ACC112 (cell line): ENCODE data around the gene CDC42EP5.

Source experiments
- H2AFZ ChIP-seq: fragments of 200-600 bp; sonication (generic); one replicate; pipeline ENCODE4 v1.6.0; 2017; ENCODE audit warnings: antibody characterized with exemption, low read length; ENCODE audit not compliant: unreplicated experiment
- H3K27ac ChIP-seq: fragments of 200-600 bp; sonication (generic); 2 replicates; pipeline ENCODE4 v1.5.1; 2014; ENCODE audit warnings: low read depth, mild to moderate bottlenecking, antibody characterized with exemption, low read length, moderate library complexity
- H3K27me3 ChIP-seq: fragments of 200-600 bp; sonication (generic); 2 replicates; pipeline ENCODE4 v1.6.1; 2014; ENCODE audit warnings: mild to moderate bottlenecking, antibody characterized with exemption, low read length, moderate library complexity, mixed read lengths; ENCODE audit not compliant: insufficient read depth
- H3K36me3 ChIP-seq: fragments of 200-600 bp; sonication (generic); 2 replicates; pipeline ENCODE4 v1.6.1; 2016; ENCODE audit warnings: mild to moderate bottlenecking, antibody characterized with exemption, low read length, moderate library complexity, mixed read lengths; ENCODE audit not compliant: insufficient read depth
- H3K4me1 ChIP-seq: fragments of 200-600 bp; sonication (generic); one replicate; pipeline ENCODE4 v1.6.1; 2016; ENCODE audit warnings: low read length, mixed read lengths; ENCODE audit not compliant: insufficient read depth, unreplicated experiment, control insufficient read depth
- H3K4me3 ChIP-seq: fragments of 200-600 bp; sonication (generic); 2 replicates; pipeline ENCODE4 v1.5.1; 2014; ENCODE audit warnings: mild to moderate bottlenecking, low read depth, low read length
- H3K79me2 ChIP-seq: fragments of 200-600 bp; sonication (generic); one replicate; pipeline ENCODE4 v1.6.0; 2016; ENCODE audit warnings: low read length; ENCODE audit not compliant: control insufficient read depth, unreplicated experiment, insufficient read depth

The CDC42EP5 gene

DNA sequence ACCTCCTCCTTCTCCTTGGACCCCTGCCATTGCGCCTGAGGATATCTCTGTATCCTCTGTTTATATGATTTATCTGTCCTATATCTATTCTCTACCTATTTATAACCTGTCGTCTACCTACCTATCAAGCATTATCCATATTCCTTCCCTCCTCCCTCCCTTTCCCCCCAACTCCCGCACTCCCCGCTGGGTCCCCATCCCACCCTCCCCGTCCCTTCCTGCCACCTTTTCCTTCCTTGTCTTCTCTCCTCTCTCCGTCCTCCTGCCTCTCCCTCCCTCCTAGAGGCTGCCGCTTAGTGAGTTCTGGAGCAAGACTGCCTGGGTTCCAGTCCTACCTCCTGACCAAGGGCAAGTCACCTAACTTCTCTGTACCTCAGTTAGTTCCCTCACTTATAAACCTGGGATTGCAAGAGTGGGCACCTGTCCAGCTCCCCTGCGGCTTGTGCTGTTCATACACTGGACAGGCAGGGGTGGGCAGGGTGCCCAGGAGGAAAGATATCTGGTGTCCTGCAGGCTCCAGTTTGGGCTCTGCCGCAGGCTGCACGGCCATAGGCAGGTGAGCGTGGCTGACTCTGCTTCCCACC lies 41.7 kb downstream of the CDC42EP5 start:
- H3K27ac ChIP-seq: no peak overlapping the region
- no peak overlapping the region for H2AFZ ChIP-seq
- H3K4me3 ChIP-seq: no peak overlapping the region
- peaks cover 8% of the 10 kb centered on the region; the same call in 1 of the 2 replicates for H3K27me3 ChIP-seq
- H3K79me2 ChIP-seq: no peaks in the 10 kb centered on the region
- no peaks in the 10 kb centered on the region for H3K36me3 ChIP-seq
- H3K4me1 ChIP-seq: no peaks in the 10 kb centered on the region

DNA sequence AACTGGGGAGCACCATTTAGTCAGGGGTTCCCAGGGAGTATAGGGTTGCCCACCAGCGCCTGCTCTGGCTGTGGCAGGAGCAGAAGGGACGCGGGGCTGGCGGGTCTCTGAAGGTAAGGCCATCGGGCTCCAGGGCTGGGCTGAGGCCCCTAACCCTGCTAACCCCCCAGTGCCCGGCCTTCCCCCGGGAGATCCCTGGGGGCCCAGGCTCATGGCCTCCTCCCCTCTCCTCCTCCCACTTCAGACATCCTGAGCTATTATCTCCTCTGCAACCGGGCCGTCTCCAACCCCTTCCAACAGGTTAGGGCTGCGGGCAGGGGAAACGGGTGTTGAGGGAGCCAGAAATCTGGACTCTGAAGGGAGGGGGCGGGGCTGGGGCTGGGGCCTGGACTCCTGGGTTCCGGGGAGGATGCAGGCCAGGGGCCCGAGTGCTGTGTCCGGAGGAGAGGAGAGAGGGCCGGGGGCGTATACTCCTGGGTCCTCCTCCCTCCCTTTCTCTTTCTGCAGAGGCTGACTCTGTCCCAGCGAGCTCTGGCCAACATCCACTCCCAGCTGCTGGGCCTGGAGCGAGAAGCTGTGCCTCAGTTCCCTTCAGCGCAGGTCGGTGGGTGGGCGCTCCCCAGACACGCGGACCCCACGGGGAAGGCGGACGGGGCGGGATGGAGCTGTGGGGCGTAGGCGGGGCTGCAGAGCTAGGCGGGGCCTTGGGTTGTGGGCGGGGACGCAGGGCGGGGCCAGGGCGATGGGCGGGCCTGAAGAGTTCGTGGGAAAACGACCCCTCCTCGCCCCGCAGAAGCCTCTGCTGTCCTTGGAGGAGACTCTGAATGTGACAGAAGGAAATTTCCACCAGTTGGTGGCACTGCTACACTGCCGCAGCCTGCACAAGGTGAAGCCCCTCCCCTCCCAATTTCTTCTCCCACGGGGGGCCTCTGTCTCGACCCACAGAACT lies 42.5 kb downstream of the CDC42EP5 start:
- H3K27me3 ChIP-seq: peaks cover 8% of the 10 kb centered on the region; the same call in 1 of the 2 replicates
- no peaks in the 10 kb centered on the region for H3K36me3 ChIP-seq
- no peak overlapping the region for H2AFZ ChIP-seq
- no peaks in the 10 kb centered on the region for H3K79me2 ChIP-seq
- H3K4me1 ChIP-seq: no peaks in the 10 kb centered on the region
- no peak overlapping the region for H3K27ac ChIP-seq
- peak overlapping the region; percentile 57; the same call in 1 of the 2 replicates for H3K4me3 ChIP-seq

DNA sequence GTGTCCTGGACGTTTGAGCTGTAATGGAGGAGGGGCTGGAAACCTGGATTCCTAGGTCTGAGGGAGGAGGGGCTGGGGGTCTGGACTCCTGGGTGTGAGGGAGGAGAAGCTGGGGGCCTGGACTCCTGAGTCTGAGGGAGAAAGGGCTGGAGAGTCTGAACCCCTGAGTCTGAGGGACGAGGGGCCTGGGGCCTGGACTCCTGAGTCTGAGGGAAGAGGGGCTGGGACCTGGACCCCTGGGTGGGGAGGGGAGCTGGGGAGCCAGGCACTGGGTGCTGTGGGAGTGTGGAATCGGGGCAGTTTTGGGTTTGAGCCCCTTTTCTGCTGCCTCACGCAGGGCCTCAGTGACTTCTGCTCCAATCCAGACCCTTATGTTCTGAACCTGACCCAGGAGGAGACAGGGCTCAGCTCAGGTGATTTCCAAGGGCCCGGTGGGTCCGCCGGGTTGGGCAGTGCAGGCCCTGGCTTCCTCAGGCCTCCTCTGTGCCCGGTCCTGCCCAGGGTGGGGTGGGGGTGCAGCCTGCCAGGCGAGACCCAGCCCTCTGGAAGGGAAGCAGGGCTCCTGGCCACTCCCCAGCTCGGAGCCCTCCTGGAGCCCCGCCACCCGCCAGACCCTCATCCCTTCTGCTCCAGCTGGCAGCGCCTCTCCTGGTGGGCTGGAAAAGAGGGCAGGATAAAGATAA lies 43.4 kb downstream of the CDC42EP5 start:
- no peak overlapping the region for H2AFZ ChIP-seq
- peaks cover 8% of the 10 kb centered on the region; the same call in 1 of the 2 replicates for H3K27me3 ChIP-seq
- H3K27ac ChIP-seq: no peak overlapping the region
- H3K79me2 ChIP-seq: no peaks in the 10 kb centered on the region
- H3K36me3 ChIP-seq: no peaks in the 10 kb centered on the region
- no peak overlapping the region for H3K4me3 ChIP-seq
- H3K4me1 ChIP-seq: no peaks in the 10 kb centered on the region

DNA sequence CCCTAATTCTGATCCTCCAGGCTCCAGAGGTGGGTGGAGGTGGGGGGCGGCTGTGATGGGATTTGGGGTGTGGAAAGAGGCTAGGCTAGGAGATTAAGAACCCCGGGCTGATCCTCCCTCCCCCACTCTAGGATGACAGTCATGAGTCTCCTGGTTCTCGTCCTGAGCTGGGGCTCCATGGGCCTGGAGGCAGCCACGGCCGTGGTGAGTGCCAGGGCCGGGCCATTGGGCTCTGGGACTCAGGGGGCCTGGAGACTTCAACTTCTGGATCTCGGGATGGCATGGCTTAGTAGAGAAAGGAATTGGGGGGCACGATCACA lies 44.0 kb downstream of the CDC42EP5 start:
- peaks cover 8% of the 10 kb centered on the region; the same call in 1 of the 2 replicates for H3K27me3 ChIP-seq
- H3K4me1 ChIP-seq: no peaks in the 10 kb centered on the region
- H3K27ac ChIP-seq: no peak overlapping the region
- no peak overlapping the region for H2AFZ ChIP-seq
- no peak overlapping the region for H3K4me3 ChIP-seq
- no peaks in the 10 kb centered on the region for H3K79me2 ChIP-seq
- no peaks in the 10 kb centered on the region for H3K36me3 ChIP-seq

DNA sequence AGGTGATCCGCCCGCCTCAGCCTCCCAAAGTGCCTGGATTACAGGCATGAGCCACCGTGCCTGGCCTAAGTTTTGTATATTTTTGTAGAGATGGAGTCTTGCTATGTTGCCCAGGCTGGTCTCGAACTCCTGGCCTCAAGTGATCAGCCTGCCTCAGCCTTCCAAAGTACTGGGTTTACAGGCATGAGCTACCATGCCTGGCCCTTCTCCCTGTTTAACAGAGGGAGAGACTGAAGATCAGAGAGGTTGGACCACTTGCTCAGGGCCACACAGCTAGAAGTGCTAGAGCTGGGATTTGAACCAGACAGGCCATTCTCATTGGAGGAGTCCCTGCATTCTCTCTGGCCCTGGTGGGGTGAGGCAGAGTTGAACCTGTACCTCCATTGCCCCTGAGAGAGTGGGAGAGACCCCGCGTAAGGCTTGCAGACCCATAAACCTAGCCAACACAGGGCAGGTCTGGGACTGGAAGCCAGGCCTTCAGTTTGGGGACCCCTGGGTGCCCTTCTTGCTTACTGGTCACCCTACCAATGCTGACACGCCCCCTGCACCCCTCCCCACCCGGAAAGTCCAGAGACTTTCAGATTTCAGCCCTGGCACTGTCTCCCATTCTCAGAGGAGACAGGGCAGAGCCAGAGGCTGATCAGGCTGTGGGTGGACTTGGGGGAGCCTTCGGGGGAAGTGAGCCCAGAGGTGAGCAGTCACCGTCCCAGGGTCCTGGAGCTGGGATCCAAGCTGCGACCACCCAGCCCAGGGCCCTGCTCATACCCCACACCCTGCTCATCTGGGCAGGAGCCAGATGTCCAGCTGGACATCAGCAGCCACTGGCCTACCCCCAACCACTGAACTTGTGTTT lies 44.5 kb downstream of the CDC42EP5 start:
- H3K4me3 ChIP-seq: no peak overlapping the region
- no peaks in the 10 kb centered on the region for H3K4me1 ChIP-seq
- no peaks in the 10 kb centered on the region for H3K36me3 ChIP-seq
- peaks cover 8% of the 10 kb centered on the region; the same call in 1 of the 2 replicates for H3K27me3 ChIP-seq
- no peak overlapping the region for H3K27ac ChIP-seq
- no peak overlapping the region for H2AFZ ChIP-seq
- no peaks in the 10 kb centered on the region for H3K79me2 ChIP-seq

DNA sequence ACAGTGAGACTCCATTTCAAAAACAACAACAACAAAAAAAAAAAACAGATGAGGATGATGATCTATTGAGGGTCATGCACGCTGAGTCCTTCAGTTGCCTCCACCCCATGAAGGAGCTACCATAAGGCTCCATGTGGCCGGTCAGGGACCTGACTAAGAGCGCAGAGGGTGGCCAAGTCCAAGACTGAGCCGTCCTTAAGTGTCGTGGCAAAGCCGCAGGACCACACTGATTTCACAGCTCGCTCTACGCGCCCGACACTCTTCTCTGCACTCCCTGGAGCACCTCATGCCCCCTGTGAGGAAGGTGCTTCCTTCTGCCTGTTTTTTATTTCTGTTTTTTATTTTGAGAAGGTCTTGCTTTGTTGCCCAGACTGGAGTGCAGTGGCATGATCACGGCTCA lies 45.5 kb downstream of the CDC42EP5 start:
- Histone ChIP-seq H3K4me3 (no peak overlapping the region), H3K79me2 (no peaks in the 10 kb centered on the region), H2AFZ (no peak overlapping the region), H3K4me1 (no peaks in the 10 kb centered on the region), H3K36me3 (no peaks in the 10 kb centered on the region), H3K27me3 (peaks cover 8% of the 10 kb centered on the region; the same call in 1 of the 2 replicates), H3K27ac (no peak overlapping the region)

DNA sequence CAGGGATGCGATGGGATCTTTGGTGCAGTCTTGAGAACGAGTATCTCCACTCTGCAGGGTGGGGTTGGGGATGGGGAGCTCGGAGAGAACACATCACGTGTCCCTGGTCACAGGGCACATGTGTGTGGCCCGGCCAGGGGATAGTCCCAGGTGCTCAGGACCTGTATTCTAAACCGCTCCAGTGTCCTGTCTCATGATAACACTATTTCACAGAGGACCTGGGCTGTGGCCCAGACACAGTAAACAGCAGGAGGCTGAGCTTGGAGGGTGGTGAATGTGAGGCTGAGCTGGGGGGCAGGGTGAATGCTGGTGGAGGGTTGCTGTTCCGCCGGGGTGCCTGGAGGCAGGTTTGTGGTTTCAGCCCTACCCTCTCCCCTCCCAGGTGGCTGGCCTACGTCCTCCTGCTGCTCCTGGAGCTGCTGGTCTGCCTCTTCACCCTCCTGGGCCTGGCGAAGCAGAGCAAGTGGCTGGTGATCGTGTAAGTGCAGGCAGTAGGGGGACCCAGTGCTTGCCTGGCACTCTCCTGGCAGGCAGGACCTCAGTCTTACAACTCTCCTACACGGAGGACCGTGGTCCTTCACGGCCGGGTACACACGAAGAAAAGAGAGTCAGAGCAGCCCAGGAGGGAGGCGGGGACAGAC lies 46.7 kb downstream of the CDC42EP5 start:
- H3K27me3 ChIP-seq: peaks cover 9% of the 10 kb centered on the region; the same call in 1 of the 2 replicates
- no peaks in the 10 kb centered on the region for H3K79me2 ChIP-seq
- H3K36me3 ChIP-seq: no peaks in the 10 kb centered on the region
- H3K4me3 ChIP-seq: no peak overlapping the region
- H2AFZ ChIP-seq: no peak overlapping the region
- no peak overlapping the region for H3K27ac ChIP-seq
- no peaks in the 10 kb centered on the region for H3K4me1 ChIP-seq

DNA sequence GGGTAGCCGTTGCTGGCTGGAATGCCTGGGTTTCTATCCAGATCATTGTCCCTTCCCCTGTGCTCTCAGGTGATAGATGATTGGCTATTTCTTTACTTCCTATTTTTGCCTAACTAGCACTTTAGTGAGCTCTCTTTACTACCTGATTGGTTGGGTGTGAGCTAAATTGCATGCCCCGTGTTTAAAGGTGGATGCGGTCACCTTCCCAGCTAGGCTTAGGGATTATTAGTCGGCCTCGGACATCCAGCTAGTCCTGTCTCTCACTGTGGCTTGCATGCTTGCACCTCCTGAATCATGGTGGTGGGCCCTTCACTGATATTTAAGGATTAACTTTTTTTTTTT lies 47.7 kb downstream of the CDC42EP5 start:
- no peak overlapping the region for H3K27ac ChIP-seq
- H2AFZ ChIP-seq: no peak overlapping the region
- no peaks in the 10 kb centered on the region for H3K4me1 ChIP-seq
- peaks cover 17% of the 10 kb centered on the region; the same call in 1 of the 2 replicates for H3K27me3 ChIP-seq
- no peaks in the 10 kb centered on the region for H3K36me3 ChIP-seq
- H3K4me3 ChIP-seq: no peak overlapping the region
- H3K79me2 ChIP-seq: no peaks in the 10 kb centered on the region

DNA sequence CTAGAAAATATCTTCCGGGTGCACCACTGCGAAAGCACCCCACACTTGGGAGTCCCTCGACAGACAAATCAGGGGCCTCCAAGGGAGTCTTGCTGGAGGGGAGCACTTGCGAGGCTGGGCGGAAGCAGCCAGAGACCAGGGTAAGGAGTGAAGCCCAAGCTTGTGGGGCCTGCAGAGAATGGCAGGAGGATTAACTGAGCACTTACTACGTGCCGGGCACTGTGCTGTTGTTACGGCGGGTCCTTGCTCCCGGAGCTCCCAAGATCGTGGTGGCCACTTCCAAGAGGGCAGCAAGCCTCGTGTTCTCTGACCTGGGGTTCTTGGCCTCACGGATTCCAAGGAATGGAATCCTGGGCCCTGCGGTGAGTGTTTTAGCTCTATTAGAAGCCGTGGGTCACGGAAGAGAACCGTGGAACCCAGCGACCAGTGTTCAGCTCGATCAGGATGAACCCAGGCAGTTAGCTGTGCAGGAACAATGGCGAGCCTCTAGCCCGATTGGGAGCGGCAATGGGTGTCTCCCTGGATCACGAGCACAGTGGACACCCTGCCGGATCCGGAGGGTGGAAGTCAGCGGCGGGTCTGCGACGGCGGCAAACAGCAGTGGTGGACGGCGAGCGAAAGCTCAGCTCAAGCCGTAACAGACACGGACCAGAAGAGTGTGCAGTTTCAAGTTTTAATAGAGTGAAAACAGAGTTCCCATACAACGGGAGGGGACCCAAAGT lies 48.3 kb downstream of the CDC42EP5 start:
- Histone ChIP-seq H3K36me3 (no peaks in the 10 kb centered on the region), H3K4me1 (no peaks in the 10 kb centered on the region), H3K79me2 (no peaks in the 10 kb centered on the region), H3K4me3 (no peak overlapping the region), H3K27me3 (peaks cover 15% of the 10 kb centered on the region; the same call in 1 of the 2 replicates), H3K27ac (no peak overlapping the region), H2AFZ (no peak overlapping the region)
